SIG-M5 treated with dmso at 0.1 percent for 504 hours (cell line): Measurements from ENCODE around the gene SERPINB1.
"Not testable (repeated sequence)": the region's sequence is repeated elsewhere in the genome, so short reads cannot be mapped to it uniquely, and the experiment has no call there.

Source experiments
- DNase-seq: peaks from one replicate; lab custom pipeline; 2025; ENCODE audit not compliant: unreplicated experiment; lab: John Stamatoyannopoulos, UW

SERPINB1 gene

GRCh38 chr6:2819115-2819514, 22.5 kb downstream of the SERPINB1 start:
- DNase-seq, result no peak

- DNase-seq, result no peak
Observed at GRCh38 chr6:2818593-2818992, 23.1 kb downstream of the SERPINB1 start.

GRCh38 chr6:2817903-2818443, 23.7 kb downstream of the SERPINB1 start:
- DNase-seq, result no peak

- DNase-seq, result no peak
Observed at GRCh38 chr6:2816158-2816557, 25.5 kb downstream of the SERPINB1 start.

GRCh38 chr6:2812695-2813094, 29.0 kb downstream of the SERPINB1 start:
- no peak for DNase-seq

GRCh38 chr6:2810092-2810671, 31.5 kb downstream of the SERPINB1 start:
- peak; percentile 51 for DNase-seq

- DNase-seq, result no peak
Observed at GRCh38 chr6:2809015-2809414, 32.6 kb downstream of the SERPINB1 start.

GRCh38 chr6:2807342-2808090, 34.1 kb downstream of the SERPINB1 start:
- no peak for DNase-seq

- DNase-seq, result no peak
Observed at GRCh38 chr6:2806644-2807043, 35.0 kb downstream of the SERPINB1 start.

- no peak for DNase-seq
Observed at GRCh38 chr6:2805031-2805430, 36.6 kb downstream of the SERPINB1 start.

GRCh38 chr6:2804516-2804915, 37.1 kb downstream of the SERPINB1 start:
- no peak for DNase-seq

GRCh38 chr6:2803731-2804429, 37.8 kb downstream of the SERPINB1 start:
- DNase-seq, result no peak

GRCh38 chr6:2802521-2803060, 39.1 kb downstream of the SERPINB1 start:
- DNase-seq, result no peak

GRCh38 chr6:2801687-2802086, 40.0 kb downstream of the SERPINB1 start:
- DNase-seq, result not testable (repeated sequence)

- DNase-seq, result no peak
Observed at GRCh38 chr6:2800552-2801316, 40.9 kb downstream of the SERPINB1 start.

GRCh38 chr6:2799936-2800527, 41.6 kb downstream of the SERPINB1 start:
- no peak for DNase-seq

GRCh38 chr6:2798586-2799134, 43.0 kb downstream of the SERPINB1 start:
- no peak for DNase-seq

GRCh38 chr6:2797564-2798031, 44.1 kb downstream of the SERPINB1 start:
- DNase-seq, result no peak

- peak; percentile 69 for DNase-seq
Observed at GRCh38 chr6:2796861-2797260, 44.8 kb downstream of the SERPINB1 start.

GRCh38 chr6:2795956-2796355, 45.7 kb downstream of the SERPINB1 start:
- peak; percentile 87 for DNase-seq
